ENCODE results near the gene NFU1.

Gene NFU1

DNA sequence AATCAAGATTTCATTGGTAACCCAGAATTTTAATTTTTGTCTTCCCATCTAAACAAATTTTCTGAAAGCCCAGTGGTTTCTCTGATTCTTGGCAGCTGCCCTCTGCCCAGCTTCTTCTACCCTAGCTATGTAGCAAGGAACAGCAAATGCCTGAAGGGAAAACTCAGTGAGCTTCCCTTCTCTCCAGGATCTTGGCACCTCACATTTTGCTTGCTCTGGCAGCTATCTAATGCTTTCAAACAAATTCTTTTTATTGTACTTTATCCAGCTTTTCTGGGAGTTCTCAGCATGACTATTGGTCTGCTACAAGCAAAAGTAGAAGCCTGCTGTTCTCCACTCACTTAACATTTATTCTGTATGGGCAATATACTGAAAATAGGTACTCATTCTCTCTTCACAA is 31.9 kb downstream of the NFU1 start:
- CTCF ChIA-PET, result no interaction called here

DNA sequence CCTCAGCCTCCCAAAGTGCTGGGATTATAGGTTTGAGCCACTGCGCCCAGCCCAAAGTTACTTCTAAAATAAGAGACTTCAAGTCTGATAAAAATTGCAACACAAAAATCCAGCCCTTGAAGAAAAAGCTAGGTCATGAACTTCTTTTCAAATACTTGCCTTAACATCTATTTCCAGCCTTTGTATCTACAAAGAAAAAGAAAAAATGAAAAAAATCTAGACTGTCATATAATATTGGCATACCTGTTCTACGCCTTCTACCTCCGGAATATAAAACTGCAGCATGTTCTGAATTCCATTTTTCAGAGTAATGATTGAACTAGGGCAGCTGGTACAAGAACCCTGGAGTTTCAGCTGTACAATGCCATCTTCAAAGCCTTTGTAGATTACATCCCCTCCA is 37.1 kb downstream of the NFU1 start:
- no peaks in the 10 kb centered on the region for H3K4me1 ChIP-seq (ENCODE audit: control insufficient read depth, insufficient read depth, low read length)
- POLR2A ChIA-PET, result no interaction called here

More for the DNA sequence above, 31.9 kb downstream of the NFU1 start:
- Histone ChIP-seq H3K9me3 (ENCODE audit: control insufficient read depth, insufficient read depth, low read depth, low read length) (no peaks in the 10 kb centered on the region), H3K4me3 (ENCODE audit: low read depth, low read length) (no peak overlapping the region), H3K36me3 (ENCODE audit: control insufficient read depth in 2 of 2, insufficient read depth in 1 of 2, low read length in 2 of 2) (peaks cover 46 to 49% of the 10 kb centered on the region in 2 experiments), H3K27ac (ENCODE audit: extremely low read depth, low read depth, low read length) (no peak overlapping the region), H3K4me1 (ENCODE audit: control insufficient read depth, insufficient read depth, low read length) (no peaks in the 10 kb centered on the region)
- TF ChIP-seq ZNF169 (tag by site-specific recombination; IDR thresholded peaks at IDR 0.05) (no peak), ZNF138 (tag by site-specific recombination; IDR thresholded peaks at IDR 0.05; ENCODE audit: borderline replicate concordance) (no peak)
- POLR2A ChIA-PET, result no interaction called here

DNA sequence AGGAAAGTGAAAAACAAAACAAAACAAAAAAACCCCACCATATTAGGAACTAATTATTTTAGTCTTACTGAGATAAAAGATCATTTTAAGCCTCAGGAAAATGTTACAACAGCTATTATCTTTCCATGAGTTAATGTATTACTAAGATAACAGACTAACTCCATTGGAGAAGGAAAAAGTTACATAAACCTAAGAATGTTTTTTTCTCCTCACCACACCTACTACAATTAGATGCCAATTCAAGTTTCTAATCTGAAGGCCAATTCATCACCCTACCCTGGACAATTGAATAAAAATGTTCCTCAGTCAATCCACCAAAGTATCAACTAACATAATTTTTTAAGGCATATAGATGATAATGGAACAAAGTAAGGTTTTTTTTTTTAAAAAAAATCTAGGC is 40.0 kb downstream of the NFU1 start:
- Histone ChIP-seq H3K27ac (ENCODE audit: extremely low read depth, low read depth, low read length) (no peak overlapping the region), H3K4me1 (ENCODE audit: control insufficient read depth, insufficient read depth, low read length) (no peaks in the 10 kb centered on the region), H3K9me3 (ENCODE audit: control insufficient read depth, insufficient read depth, low read depth, low read length) (no peaks in the 10 kb centered on the region), H3K4me3 (ENCODE audit: low read depth, low read length) (no peak overlapping the region), H3K36me3 (ENCODE audit: control insufficient read depth in 2 of 2, insufficient read depth in 1 of 2, low read length in 2 of 2) (peaks cover 22 to 43% of the 10 kb centered on the region in 2 experiments)
- ChIA-PET CTCF (interaction anchor here (0.6 to 1.8 kb wide), 4 partner anchors 13 to 280 kb away, joined by 3 to 4 read pairs (median 3); partner anchors contain the start of gene NFU1), POLR2A (no interaction called here)
- no peak for TF ChIP-seq SP7 (tag by site-specific recombination; IDR thresholded peaks at IDR 0.05)
- no peak for TF ChIP-seq EGR2 (tag by site-specific recombination; IDR thresholded peaks at IDR 0.05; ENCODE audit: low read depth)
- TF ChIP-seq ZNF501 (tag by site-specific recombination; IDR thresholded peaks at IDR 0.05), result no peak
- no peak for TF ChIP-seq YY2 (tag by site-specific recombination; IDR thresholded peaks at IDR 0.05)
- TF ChIP-seq SETDB1 (IDR thresholded peaks at IDR 0.05; ENCODE audit: insufficient read length, low read length), result no peak
- TF ChIP-seq, protein P1, sequence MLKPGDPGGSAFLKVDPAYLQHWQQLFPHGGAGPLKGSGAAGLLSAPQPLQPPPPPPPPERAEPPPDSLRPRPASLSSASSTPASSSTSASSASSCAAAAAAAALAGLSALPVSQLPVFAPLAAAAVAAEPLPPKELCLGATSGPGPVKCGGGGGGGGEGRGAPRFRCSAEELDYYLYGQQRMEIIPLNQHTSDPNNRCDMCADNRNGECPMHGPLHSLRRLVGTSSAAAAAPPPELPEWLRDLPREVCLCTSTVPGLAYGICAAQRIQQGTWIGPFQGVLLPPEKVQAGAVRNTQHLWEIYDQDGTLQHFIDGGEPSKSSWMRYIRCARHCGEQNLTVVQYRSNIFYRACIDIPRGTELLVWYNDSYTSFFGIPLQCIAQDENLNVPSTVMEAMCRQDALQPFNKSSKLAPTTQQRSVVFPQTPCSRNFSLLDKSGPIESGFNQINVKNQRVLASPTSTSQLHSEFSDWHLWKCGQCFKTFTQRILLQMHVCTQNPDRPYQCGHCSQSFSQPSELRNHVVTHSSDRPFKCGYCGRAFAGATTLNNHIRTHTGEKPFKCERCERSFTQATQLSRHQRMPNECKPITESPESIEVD (tag by site-specific recombination; IDR thresholded peaks at IDR 0.05), result no peak
- no peak for TF ChIP-seq ZNF449 (tag by site-specific recombination; IDR thresholded peaks at IDR 0.05)
- no peak for TF ChIP-seq ZNF76 (tag by site-specific recombination; IDR thresholded peaks at IDR 0.05; ENCODE audit: borderline replicate concordance, low read depth)
- TF ChIP-seq, protein P2, sequence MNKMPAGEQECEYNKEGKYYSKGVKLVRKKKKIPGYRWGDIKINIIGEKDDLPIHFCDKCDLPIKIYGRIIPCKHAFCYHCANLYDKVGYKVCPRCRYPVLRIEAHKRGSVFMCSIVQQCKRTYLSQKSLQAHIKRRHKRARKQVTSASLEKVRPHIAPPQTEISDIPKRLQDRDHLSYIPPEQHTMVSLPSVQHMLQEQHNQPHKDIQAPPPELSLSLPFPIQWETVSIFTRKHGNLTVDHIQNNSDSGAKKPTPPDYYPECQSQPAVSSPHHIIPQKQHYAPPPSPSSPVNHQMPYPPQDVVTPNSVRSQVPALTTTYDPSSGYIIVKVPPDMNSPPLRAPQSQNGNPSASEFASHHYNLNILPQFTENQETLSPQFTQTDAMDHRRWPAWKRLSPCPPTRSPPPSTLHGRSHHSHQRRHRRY (tag by site-specific recombination; IDR thresholded peaks at IDR 0.05), result no peak
- TF ChIP-seq ZNF596 (tag by site-specific recombination; IDR thresholded peaks at IDR 0.05), result no peak
- no peak for TF ChIP-seq ZNF174 (tag by site-specific recombination; IDR thresholded peaks at IDR 0.05)
- TF ChIP-seq ZXDB (tag by site-specific recombination; IDR thresholded peaks at IDR 0.05), result no peak
- no peak for TF ChIP-seq ZNF214 (tag by site-specific recombination; IDR thresholded peaks at IDR 0.05; ENCODE audit: borderline replicate concordance)

More for the DNA sequence above, 37.1 kb downstream of the NFU1 start:
- no peak overlapping the region for H3K4me3 ChIP-seq (ENCODE audit: low read depth, low read length)
- CTCF ChIA-PET, result interaction anchor here (1.0 kb wide), 1 partner anchor 25 kb away, joined by 3 read pairs; no protein-coding TSS in a partner anchor
- H3K27ac ChIP-seq (ENCODE audit: extremely low read depth, low read depth, low read length), result no peak overlapping the region
- peaks cover 41 to 51% of the 10 kb centered on the region in 2 experiments for H3K36me3 ChIP-seq (ENCODE audit: control insufficient read depth in 2 of 2, insufficient read depth in 1 of 2, low read length in 2 of 2)
- H3K9me3 ChIP-seq (ENCODE audit: control insufficient read depth, insufficient read depth, low read depth, low read length), result no peaks in the 10 kb centered on the region
- no peak for TF ChIP-seq ZNF544 (tag by site-specific recombination; IDR thresholded peaks at IDR 0.05)
- TF ChIP-seq, protein P3, sequence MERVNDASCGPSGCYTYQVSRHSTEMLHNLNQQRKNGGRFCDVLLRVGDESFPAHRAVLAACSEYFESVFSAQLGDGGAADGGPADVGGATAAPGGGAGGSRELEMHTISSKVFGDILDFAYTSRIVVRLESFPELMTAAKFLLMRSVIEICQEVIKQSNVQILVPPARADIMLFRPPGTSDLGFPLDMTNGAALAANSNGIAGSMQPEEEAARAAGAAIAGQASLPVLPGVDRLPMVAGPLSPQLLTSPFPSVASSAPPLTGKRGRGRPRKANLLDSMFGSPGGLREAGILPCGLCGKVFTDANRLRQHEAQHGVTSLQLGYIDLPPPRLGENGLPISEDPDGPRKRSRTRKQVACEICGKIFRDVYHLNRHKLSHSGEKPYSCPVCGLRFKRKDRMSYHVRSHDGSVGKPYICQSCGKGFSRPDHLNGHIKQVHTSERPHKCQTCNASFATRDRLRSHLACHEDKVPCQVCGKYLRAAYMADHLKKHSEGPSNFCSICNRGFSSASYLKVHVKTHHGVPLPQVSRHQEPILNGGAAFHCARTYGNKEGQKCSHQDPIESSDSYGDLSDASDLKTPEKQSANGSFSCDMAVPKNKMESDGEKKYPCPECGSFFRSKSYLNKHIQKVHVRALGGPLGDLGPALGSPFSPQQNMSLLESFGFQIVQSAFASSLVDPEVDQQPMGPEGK (tag by site-specific recombination; IDR thresholded peaks at IDR 0.05), result no peak
- no peak for TF ChIP-seq ZNF529 (tag by site-specific recombination; IDR thresholded peaks at IDR 0.05; ENCODE audit: insufficient replicate concordance)
- no peak for TF ChIP-seq ZFHX2 (tag by site-specific recombination; conservative IDR thresholded peaks at IDR 0.05)
- TF ChIP-seq ZNF416 (tag by site-specific recombination; IDR thresholded peaks at IDR 0.05), result no peak
- no peak for TF ChIP-seq ZIC2 (tag by site-specific recombination; IDR thresholded peaks at IDR 0.05)
